ENCODE measurements around the gene ZSCAN5A.

- TF ChIP-seq CTCF (IDR thresholded peaks at IDR 0.05) (no peak), POLR2A (IDR thresholded peaks at IDR 0.05) (no peak)
Measured at GRCh38 chr19:56317749-56318148, 3.1 kb upstream of the ZSCAN5A start.

Data from tibial nerve (tissue), 3 donors.